Measurements from ENCODE around the gene EXOC5.

DNA sequence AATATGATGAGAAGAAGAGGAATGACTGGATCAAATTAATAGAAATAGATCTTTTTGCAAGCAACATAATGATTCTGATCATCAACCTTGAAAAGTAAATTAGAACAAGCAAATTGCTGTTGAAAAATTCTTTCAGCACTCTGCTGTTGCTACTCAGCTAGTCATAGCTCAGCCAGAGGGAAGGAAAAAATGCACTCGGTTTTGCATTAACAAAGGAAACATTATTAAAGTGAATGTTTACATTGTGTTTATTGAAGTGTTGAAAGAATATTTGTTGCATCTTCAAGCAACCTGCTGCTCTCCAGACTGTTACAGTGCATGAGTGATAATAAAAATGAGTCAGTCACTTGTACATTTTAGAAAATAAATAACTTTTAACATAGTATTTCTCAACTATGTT, 26.5 kb upstream of the EXOC5 start:
- TF ChIP-seq, protein P1, sequence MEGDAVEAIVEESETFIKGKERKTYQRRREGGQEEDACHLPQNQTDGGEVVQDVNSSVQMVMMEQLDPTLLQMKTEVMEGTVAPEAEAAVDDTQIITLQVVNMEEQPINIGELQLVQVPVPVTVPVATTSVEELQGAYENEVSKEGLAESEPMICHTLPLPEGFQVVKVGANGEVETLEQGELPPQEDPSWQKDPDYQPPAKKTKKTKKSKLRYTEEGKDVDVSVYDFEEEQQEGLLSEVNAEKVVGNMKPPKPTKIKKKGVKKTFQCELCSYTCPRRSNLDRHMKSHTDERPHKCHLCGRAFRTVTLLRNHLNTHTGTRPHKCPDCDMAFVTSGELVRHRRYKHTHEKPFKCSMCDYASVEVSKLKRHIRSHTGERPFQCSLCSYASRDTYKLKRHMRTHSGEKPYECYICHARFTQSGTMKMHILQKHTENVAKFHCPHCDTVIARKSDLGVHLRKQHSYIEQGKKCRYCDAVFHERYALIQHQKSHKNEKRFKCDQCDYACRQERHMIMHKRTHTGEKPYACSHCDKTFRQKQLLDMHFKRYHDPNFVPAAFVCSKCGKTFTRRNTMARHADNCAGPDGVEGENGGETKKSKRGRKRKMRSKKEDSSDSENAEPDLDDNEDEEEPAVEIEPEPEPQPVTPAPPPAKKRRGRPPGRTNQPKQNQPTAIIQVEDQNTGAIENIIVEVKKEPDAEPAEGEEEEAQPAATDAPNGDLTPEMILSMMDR (IDR thresholded peaks at IDR 0.05; ENCODE audit: poor library complexity, severe bottlenecking) = no peak
- no peak for TF ChIP-seq EP300 (conservative IDR thresholded peaks at IDR 0.05; ENCODE audit: poor library complexity, severe bottlenecking)
- no peak for TF ChIP-seq POLR2AphosphoS5 (IDR thresholded peaks at IDR 0.05)
